ENCODE results near the gene FGF4.

Gene FGF4

DNA sequence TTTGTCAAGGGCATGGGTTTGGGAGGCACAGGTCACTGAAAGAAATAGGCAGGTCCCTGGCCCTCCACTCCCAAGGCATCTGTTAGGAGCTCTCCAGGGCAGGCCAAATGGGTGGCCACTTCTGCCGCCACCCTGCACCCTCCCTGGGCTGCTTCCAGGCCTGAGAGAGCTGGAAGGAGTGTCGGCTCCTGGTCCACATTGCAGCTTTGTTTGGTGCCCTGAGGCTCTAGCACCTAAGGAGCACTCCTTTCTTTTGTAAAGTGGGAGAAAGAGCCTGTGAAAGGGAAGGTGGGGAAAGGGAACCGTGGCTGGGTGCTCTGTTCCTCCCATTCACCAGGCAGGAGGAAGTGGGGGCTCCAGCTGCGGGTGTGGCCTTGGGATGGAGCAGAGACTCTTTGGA, 12.3 kb upstream of the FGF4 start:
- no peak overlapping the region for H3K27ac ChIP-seq
- TF ChIP-seq ZFX (IDR thresholded peaks at IDR 0.05): no peak
- TF ChIP-seq, protein P1, sequence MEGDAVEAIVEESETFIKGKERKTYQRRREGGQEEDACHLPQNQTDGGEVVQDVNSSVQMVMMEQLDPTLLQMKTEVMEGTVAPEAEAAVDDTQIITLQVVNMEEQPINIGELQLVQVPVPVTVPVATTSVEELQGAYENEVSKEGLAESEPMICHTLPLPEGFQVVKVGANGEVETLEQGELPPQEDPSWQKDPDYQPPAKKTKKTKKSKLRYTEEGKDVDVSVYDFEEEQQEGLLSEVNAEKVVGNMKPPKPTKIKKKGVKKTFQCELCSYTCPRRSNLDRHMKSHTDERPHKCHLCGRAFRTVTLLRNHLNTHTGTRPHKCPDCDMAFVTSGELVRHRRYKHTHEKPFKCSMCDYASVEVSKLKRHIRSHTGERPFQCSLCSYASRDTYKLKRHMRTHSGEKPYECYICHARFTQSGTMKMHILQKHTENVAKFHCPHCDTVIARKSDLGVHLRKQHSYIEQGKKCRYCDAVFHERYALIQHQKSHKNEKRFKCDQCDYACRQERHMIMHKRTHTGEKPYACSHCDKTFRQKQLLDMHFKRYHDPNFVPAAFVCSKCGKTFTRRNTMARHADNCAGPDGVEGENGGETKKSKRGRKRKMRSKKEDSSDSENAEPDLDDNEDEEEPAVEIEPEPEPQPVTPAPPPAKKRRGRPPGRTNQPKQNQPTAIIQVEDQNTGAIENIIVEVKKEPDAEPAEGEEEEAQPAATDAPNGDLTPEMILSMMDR (conservative IDR thresholded peaks at IDR 0.05): no peak

DNA sequence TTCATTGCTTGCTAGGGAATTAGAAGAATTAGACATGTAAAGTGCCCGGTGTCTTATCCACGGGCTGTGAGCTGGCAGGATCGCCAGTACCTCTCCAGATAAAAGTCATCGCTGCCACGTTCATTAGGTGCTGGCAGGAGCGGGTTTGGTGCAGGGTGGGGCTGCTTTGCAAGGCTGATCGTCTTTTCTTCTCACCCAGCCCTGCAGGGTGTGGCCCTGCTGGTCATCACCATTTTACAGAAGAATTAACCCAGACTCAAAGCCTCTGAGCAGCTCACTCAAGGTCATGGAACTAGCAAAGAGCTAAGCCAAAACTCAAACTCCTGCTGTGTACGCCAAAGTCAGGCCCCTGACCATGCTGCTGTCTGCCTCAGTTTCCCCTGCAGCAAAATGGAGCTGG, 6.1 kb upstream of the FGF4 start:
- TF ChIP-seq, protein P1 (conservative IDR thresholded peaks at IDR 0.05): no peak
- H3K27ac ChIP-seq: no peak overlapping the region

DNA sequence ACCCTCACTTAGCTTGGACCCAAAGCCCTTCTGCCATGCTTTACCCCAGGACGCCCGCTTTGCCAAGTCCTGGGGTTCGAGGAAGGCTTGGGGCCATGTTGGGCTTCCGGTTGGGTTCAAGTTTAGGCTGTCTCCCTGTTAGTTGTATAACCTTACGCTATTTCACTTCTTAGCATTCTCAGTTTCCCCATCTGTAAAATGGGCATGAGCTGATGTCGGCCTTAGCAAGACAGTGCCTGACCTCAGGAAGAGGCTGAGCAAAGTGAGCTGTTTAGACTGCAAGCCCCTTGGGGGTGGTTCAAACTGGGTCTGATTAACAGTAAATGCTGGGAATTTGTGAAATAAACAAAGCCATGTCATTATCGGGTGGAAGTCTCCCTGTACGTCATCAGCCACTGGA, 3.2 kb upstream of the FGF4 start:
- TF ChIP-seq, protein P1 (conservative IDR thresholded peaks at IDR 0.05): no peak
- TF ChIP-seq ZFX (IDR thresholded peaks at IDR 0.05): no peak
- H3K27ac ChIP-seq: no peak overlapping the region

DNA sequence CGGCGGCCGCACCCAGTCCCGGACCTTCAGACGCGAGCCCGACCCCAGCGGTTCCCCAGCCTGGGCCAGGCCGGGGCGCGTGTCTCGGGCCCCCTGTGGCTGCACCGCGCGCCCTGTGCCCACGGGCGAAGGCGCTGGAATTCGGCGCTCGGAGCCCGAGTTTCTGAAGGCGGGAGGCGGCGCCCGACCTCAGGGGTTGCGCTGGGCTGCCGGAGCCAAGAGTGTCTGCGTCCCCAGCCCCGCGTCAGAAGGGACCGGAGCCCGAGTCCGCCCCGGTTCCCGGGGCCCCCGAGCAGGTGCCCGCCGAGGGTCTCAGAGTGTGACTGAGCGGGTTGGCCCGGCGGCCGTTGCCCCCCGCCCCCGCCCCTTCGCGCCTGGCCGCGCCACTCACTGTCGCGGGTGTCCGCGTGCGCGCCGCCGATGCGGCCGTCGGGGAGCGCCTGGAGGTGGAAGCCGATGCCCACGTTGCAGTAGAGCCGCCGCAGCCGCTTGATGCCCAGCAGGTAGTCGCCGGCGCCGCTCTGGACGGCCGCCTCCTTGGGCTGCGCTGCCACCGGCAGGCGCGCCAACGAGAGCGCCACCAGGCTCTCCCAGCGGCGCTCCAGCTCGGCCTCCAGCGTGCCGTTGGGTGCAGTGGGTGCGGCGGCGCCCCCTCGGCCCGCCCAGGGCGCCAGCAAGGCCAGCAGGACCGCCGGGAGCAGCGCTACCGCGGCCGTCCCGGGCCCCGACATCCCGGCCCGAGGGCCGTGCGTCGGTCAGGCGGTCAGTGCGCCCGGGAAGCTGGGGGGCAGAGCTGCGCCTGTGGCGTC, 583 bp downstream of the FGF4 start:
- TF ChIP-seq, protein P1 (conservative IDR thresholded peaks at IDR 0.05): no peak
- TF ChIP-seq ZFX (IDR thresholded peaks at IDR 0.05): no peak
- no peak overlapping the region for H3K27ac ChIP-seq

DNA sequence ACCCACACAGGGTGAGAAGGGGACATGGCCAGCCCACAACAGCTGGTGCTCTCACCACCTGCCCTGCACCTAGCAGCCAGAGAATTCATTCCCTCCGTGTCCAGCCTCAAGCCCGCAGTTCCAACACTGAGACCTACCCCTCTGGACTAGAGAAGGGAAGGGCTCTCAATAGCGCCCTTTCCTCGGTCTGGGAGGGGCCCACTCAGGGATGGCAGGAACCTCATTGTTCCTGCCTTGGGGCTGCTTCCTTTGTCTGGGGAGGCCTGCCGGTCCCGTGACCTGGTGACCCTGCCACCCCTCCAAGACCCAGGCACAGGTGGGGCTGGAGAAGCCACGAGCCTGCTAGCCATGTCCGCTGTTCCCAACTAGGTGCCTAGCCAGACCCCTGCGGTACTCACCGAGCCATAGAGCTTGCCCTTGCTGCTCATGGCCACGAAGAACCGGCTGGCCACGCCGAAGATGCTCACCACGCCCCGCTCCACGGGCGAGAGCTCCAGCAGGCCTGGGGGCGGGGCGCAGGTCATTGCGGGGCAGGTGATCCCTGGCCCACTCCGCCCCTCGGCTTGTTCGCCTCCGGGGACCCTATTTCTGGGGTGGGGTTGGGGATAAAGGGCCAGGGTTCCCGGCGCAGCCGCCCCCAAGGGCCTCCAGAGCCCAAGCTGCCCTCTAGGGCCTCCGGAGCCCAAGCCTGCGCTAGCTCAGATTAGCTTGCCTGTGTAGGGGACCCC, 1.4 kb downstream of the FGF4 start:
- H3K27ac ChIP-seq: no peak overlapping the region
- TF ChIP-seq, protein P1 (conservative IDR thresholded peaks at IDR 0.05): no peak
- TF ChIP-seq ZFX (IDR thresholded peaks at IDR 0.05): no peak

DNA sequence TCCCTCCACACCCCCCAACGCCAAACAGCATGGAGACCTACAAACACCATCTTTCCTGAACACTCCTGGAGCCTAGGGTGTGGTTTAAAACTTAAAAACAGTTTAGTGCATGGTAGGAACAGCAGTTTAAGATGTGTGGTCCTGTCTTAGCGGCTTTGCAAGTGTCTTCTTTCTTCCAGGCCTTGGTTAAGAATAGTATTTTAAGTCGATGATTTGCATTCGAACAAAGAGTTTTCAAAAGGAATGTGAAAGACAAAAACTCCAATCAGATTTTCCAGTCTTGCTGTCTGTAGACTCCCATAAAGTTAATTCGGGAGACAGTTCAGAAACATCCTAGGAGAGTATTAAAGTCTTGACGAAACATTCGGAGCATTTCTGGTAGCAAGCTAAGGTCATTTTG, 3.7 kb downstream of the FGF4 start:
- TF ChIP-seq, protein P1 (conservative IDR thresholded peaks at IDR 0.05): no peak
- TF ChIP-seq ZFX (IDR thresholded peaks at IDR 0.05): no peak

DNA sequence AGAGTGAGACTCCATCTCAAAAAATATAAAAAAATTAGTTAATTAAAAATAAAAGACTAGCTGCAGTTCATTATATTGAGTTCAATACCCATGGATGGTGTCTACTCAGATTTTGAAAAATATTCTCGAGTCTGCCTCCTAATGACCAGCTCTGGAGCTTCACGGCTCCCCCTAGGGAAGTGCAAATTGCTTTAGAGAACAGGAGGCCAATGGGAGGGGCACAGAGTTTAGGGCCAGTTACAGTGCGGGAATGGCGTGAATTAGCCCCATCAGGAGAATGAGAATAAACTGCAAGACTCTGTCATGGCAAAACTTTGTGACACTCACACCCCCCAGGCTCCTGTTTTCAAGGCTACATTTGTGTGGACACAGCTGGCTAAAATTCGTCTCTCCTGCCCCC, 4.6 kb downstream of the FGF4 start:
- TF ChIP-seq, protein P1 (conservative IDR thresholded peaks at IDR 0.05): no peak
- TF ChIP-seq ZFX (IDR thresholded peaks at IDR 0.05): no peak

More for the DNA sequence above, 3.7 kb downstream of the FGF4 start:
- H3K27ac ChIP-seq: no peak overlapping the region

More for the DNA sequence above, 4.6 kb downstream of the FGF4 start:
- no peak overlapping the region for H3K27ac ChIP-seq

Measured in C4-2B (cell line).